Gastrocnemius medialis (tissue), 4 donors: ENCODE data around the gene VDR.
"Not testable (repeated sequence)": the region's sequence is repeated elsewhere in the genome, so short reads cannot be mapped to it uniquely, and the experiment has no call there.

Source experiments
- POLR2A ChIP-seq, 2 donors: fragments of 450-650 bp; IDR thresholded peaks; one replicate each; pipeline ENCODE4 v1.6.1; 2017; ENCODE audit warnings: antibody characterized with exemption in 2 of 2, mild to moderate bottlenecking in 2 of 2, moderate library complexity in 2 of 2
- TF ChIP-seq, protein P1 (sequence below), 5 experiments: fragments of 450-650 bp in 3 of 5; fragments of 200-600 bp in 2 of 5; sonication (generic) in 2 of 5; IDR thresholded peaks in 4 of 5; conservative IDR thresholded peaks in 1 of 5; 1 replicate in 4 of 5; 2 replicates in 1 of 5; pipeline ENCODE4 v1.5.1; 2016 to 2019; ENCODE audit warnings: antibody characterized with exemption in 5 of 5, mild to moderate bottlenecking in 3 of 5, moderate library complexity in 3 of 5

DNA sequence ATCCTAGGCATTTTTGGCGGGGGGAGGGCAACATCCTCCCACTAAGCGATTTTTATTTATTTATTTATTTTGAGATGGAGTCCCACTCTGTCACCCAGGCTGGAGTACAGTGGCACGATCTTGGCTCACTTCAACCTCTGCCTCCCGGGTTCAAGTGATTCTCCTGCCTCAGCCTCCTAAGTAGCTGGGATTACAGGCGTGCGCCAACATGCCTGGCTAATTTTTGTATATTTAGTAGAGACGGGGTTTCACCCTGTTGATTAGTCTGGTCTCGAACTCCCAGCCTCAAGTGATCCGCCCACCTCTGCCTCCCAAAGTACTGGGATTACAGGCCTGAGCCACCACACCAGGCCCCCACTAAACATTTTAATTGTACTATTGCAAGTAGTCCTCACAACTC is 95.3 kb downstream of the VDR start:
- TF ChIP-seq, protein P1, sequence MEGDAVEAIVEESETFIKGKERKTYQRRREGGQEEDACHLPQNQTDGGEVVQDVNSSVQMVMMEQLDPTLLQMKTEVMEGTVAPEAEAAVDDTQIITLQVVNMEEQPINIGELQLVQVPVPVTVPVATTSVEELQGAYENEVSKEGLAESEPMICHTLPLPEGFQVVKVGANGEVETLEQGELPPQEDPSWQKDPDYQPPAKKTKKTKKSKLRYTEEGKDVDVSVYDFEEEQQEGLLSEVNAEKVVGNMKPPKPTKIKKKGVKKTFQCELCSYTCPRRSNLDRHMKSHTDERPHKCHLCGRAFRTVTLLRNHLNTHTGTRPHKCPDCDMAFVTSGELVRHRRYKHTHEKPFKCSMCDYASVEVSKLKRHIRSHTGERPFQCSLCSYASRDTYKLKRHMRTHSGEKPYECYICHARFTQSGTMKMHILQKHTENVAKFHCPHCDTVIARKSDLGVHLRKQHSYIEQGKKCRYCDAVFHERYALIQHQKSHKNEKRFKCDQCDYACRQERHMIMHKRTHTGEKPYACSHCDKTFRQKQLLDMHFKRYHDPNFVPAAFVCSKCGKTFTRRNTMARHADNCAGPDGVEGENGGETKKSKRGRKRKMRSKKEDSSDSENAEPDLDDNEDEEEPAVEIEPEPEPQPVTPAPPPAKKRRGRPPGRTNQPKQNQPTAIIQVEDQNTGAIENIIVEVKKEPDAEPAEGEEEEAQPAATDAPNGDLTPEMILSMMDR (IDR thresholded peaks at IDR 0.05 in 4 of 5, conservative IDR thresholded peaks at IDR 0.05 in 1 of 5): not testable (repeated sequence)
- not testable (repeated sequence) for TF ChIP-seq POLR2A (IDR thresholded peaks at IDR 0.05)
